ENCODE measurements around the gene YIPF2. TPM values are rescaled to one million over a fixed set of nuclear protein-coding genes. Genes with fewer than 3 reads are reported as not detected.

Gene YIPF2
- polyA plus RNA-seq, 3 donors, result 12.3 to 25.2 (median 15.5) TPM

DNA sequence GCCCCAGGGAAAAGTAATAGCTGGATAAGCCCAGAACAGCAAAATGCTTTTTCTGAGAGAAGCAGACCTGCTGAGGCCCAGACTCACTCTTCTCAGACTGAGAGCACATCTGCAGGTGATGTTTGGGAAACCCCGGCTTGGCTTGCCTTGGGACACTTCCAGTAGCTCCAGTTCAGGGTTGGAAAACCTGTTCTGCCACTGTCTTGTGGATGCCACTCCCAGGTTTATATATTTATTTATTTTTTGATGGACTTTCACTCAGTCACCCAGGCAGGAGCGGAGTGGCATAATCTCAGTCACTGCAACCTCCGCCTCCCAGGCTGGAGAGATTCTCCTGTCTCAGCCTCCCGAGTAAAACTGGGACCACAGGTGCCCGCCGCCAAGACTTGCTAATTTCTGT lies 24.4 kb upstream of the YIPF2 start:
- Histone ChIP-seq H3K79me2 (ENCODE audit: insufficient read depth, low read length) (no peaks in the 10 kb centered on the region), H3K9ac (ENCODE audit: insufficient read depth, low read length, poor library complexity, severe bottlenecking) (no peak overlapping the region), H3K4me2 (replicated peaks; ENCODE audit: extremely low read depth, low read length, poor library complexity, severe bottlenecking) (no peak overlapping the region), H3K36me3 (replicated peaks in 1 of 2; ENCODE audit: control insufficient read depth in 1 of 2, insufficient read depth in 2 of 2, low read length in 2 of 2) (no peaks in the 10 kb centered on the region), H3K4me1 (ENCODE audit: control insufficient read depth in 1 of 2, insufficient read depth in 2 of 2, low read length in 2 of 2) (no peaks in the 10 kb centered on the region), H3K4me3 (replicated peaks in 1 of 3; ENCODE audit: low read depth in 2 of 3, low read length in 3 of 3) (no peak overlapping the region), H3K27ac (ENCODE audit: low read depth in 1 of 2, low read length in 2 of 2) (no peak overlapping the region), H3K27me3 (ENCODE audit: control insufficient read depth in 2 of 2, insufficient read depth in 2 of 2, low read length in 2 of 2) (no peaks in the 10 kb centered on the region), H2AFZ (ENCODE audit: insufficient read depth, low read depth, low read length, poor library complexity, severe bottlenecking) (no peak overlapping the region), H3K9me3 (replicated peaks in 1 of 2; ENCODE audit: control insufficient read depth in 1 of 2, insufficient read depth in 1 of 2, low read length in 2 of 2) (no peaks in the 10 kb centered on the region), H4K20me1 (ENCODE audit: insufficient read depth, low read length) (no peaks in the 10 kb centered on the region)
- WGBS (ENCODE audit: insufficient coverage), result 100% methylated on average over 2 of the region's 6 CpGs
- no peak for DNase-seq
- Mint-ChIP-seq H3K4me1 (peaks cover 2% of the 10 kb centered on the region), H3K27ac (no peak overlapping the region), H3K27me3 (ENCODE audit: low read depth in 3 of 3) (no peaks in the 10 kb centered on the region), H3K4me3 (no peak overlapping the region), H3K9me3 (peaks cover 0 to 4% (median 0%) of the 10 kb centered on the region in 7 donors), H3K36me3 (no peaks in the 10 kb centered on the region)
- intact Hi-C loops (cut with micrococcal nuclease), result no loop called here
- TF ChIP-seq, protein P1, sequence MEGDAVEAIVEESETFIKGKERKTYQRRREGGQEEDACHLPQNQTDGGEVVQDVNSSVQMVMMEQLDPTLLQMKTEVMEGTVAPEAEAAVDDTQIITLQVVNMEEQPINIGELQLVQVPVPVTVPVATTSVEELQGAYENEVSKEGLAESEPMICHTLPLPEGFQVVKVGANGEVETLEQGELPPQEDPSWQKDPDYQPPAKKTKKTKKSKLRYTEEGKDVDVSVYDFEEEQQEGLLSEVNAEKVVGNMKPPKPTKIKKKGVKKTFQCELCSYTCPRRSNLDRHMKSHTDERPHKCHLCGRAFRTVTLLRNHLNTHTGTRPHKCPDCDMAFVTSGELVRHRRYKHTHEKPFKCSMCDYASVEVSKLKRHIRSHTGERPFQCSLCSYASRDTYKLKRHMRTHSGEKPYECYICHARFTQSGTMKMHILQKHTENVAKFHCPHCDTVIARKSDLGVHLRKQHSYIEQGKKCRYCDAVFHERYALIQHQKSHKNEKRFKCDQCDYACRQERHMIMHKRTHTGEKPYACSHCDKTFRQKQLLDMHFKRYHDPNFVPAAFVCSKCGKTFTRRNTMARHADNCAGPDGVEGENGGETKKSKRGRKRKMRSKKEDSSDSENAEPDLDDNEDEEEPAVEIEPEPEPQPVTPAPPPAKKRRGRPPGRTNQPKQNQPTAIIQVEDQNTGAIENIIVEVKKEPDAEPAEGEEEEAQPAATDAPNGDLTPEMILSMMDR (IDR thresholded peaks at IDR 0.05), result no peak

DNA sequence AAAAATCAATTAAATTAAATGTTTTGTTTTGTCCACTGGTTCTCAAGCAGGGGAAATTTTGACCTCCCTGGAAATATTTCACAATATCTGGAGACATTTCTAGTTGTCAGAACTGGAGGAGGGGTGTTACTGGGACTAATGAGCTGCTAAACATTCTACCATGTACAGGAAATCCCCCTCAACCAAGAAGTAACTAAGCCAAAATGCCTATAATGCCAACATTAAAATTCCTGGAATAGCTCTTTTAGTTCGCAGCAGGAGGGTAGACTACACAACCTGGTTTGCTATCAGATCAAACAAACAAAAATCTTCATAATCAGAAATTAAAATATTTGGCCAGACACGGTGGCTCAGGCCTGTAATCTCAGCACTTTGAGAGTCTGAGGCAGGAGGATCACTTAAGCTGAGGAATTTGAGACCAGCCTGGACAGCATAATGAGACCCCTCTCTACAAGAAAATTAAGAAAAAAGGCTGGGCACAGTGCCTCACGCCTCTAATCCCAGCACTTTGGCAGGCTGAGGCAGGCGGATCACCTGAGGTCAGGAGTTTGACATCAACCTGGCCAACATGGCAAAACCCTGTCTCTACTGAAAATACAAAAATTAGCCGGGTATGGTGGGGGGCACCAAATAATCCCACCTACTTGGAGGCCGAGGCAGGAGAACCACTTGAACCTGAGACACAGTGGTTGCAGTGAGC lies 18.7 kb upstream of the YIPF2 start:
- Histone ChIP-seq H3K9ac (ENCODE audit: insufficient read depth, low read length, poor library complexity, severe bottlenecking) (no peak overlapping the region), H2AFZ (ENCODE audit: insufficient read depth, low read depth, low read length, poor library complexity, severe bottlenecking) (no peak overlapping the region), H3K9me3 (replicated peaks in 1 of 2; ENCODE audit: control insufficient read depth in 1 of 2, insufficient read depth in 1 of 2, low read length in 2 of 2) (no peaks in the 10 kb centered on the region), H3K27ac (ENCODE audit: low read depth in 1 of 2, low read length in 2 of 2) (no peak overlapping the region), H3K36me3 (replicated peaks in 1 of 2; ENCODE audit: control insufficient read depth in 1 of 2, insufficient read depth in 2 of 2, low read length in 2 of 2) (no peaks in the 10 kb centered on the region), H4K20me1 (ENCODE audit: insufficient read depth, low read length) (no peaks in the 10 kb centered on the region), H3K27me3 (ENCODE audit: control insufficient read depth in 2 of 2, insufficient read depth in 2 of 2, low read length in 2 of 2) (no peaks in the 10 kb centered on the region), H3K4me1 (ENCODE audit: control insufficient read depth in 1 of 2, insufficient read depth in 2 of 2, low read length in 2 of 2) (peaks cover 0 to under 1% of the 10 kb centered on the region in 2 donors), H3K79me2 (ENCODE audit: insufficient read depth, low read length) (no peaks in the 10 kb centered on the region), H3K4me3 (replicated peaks in 1 of 3; ENCODE audit: low read depth in 2 of 3, low read length in 3 of 3) (no peak overlapping the region), H3K4me2 (replicated peaks; ENCODE audit: extremely low read depth, low read length, poor library complexity, severe bottlenecking) (no peak overlapping the region)
- TF ChIP-seq, protein P1 (IDR thresholded peaks at IDR 0.05), result no peak
- no peak overlapping the region for H3K27ac Mint-ChIP-seq
- no peaks in the 10 kb centered on the region for H3K4me1 Mint-ChIP-seq
- intact Hi-C loops (cut with micrococcal nuclease), result loop anchor here in 1 of 2 donors (10.0 kb wide), 1 partner anchor 58 kb away; no protein-coding TSS in a partner anchor
- DNase-seq, result no peak
- H3K36me3 Mint-ChIP-seq, result no peaks in the 10 kb centered on the region
- peaks cover 0 to 4% (median 0%) of the 10 kb centered on the region in 7 donors for H3K9me3 Mint-ChIP-seq
- no peaks in the 10 kb centered on the region for H3K27me3 Mint-ChIP-seq (ENCODE audit: low read depth in 3 of 3)
- no peak overlapping the region for H3K4me3 Mint-ChIP-seq
- 94% methylated on average over 6 of the region's 6 CpGs for WGBS (ENCODE audit: insufficient coverage)
